Liver (tissue), 9 donors: ENCODE results near the gene TMEM182. TPM values are rescaled to one million over a fixed set of nuclear protein-coding genes. Genes with fewer than 3 reads are reported as not detected.

ENCODE experiments used
- DNase-seq: peaks from one replicate; pipeline ENCODE4 v3.0.0-alpha.2; 2017; ENCODE audit warnings: low spot score
- H3K27ac ChIP-seq, 2 donors: one replicate each; pipeline ENCODE4 v1.7.0; 2013; ENCODE audit warnings: inconsistent platforms in 2 of 2, low read length in 2 of 2, control low read depth in 1 of 2, low read depth in 1 of 2, mild to moderate bottlenecking in 1 of 2
- H3K27me3 ChIP-seq, 4 donors: one replicate each; pipeline versions ENCODE4 v1.6.1 to v1.7.0; 2013; ENCODE audit warnings: low read length in 3 of 4, inconsistent platforms in 1 of 4, mild to moderate bottlenecking in 1 of 4, moderate library complexity in 1 of 4; ENCODE audit not compliant: control insufficient read depth in 4 of 4, insufficient read depth in 4 of 4
- H3K36me3 ChIP-seq, 4 donors: one replicate each; pipeline versions ENCODE4 v1.6.1 to v1.7.0; 2013; ENCODE audit warnings: low read length in 3 of 4, mild to moderate bottlenecking in 3 of 4, low read depth in 1 of 4, moderate library complexity in 1 of 4; ENCODE audit not compliant: control insufficient read depth in 4 of 4, insufficient read depth in 3 of 4
- H3K4me1 ChIP-seq, 4 donors: one replicate each; pipeline versions ENCODE4 v1.6.1 to v1.7.0; 2013; ENCODE audit warnings: low read length in 3 of 4, mild to moderate bottlenecking in 3 of 4, moderate library complexity in 1 of 4; ENCODE audit not compliant: control insufficient read depth in 4 of 4, insufficient read depth in 4 of 4
- H3K4me3 ChIP-seq, 3 donors: one replicate each; pipeline versions ENCODE4 v1.6.1 to v1.7.0; 2013; ENCODE audit warnings: low read length in 3 of 3, control low read depth in 1 of 3, low read depth in 1 of 3, mild to moderate bottlenecking in 1 of 3
- H3K9ac ChIP-seq, 2 donors: one replicate each; pipeline ENCODE4 v1.7.0; 2013; ENCODE audit warnings: low read length in 2 of 2, mild to moderate bottlenecking in 2 of 2, moderate library complexity in 2 of 2, control low read depth in 1 of 2, low read depth in 1 of 2
- H3K9me3 ChIP-seq, 4 donors: one replicate each; pipeline versions ENCODE4 v1.6.1 to v1.7.0; 2013; ENCODE audit warnings: low read length in 3 of 4; ENCODE audit not compliant: control insufficient read depth in 4 of 4
- ATF3 ChIP-seq: IDR thresholded peaks from 2 replicates; pipeline ENCODE4 v1.6.1; 2016; ENCODE audit warnings: antibody characterized with exemption
- EGR1 ChIP-seq, 2 donors: IDR thresholded peaks; 2 replicates each; pipeline ENCODE4 v1.6.1; 2016 to 2018; ENCODE audit warnings: antibody characterized with exemption in 2 of 2, low read depth in 2 of 2
- FOXA1 ChIP-seq: IDR thresholded peaks from 2 replicates; pipeline ENCODE4 v1.6.1; 2016; ENCODE audit warnings: antibody characterized with exemption
- HNF4A ChIP-seq, 2 donors: conservative IDR thresholded peaks; 2 replicates each; pipeline ENCODE4 v1.6.1; 2016; ENCODE audit warnings: antibody characterized with exemption in 2 of 2, mild to moderate bottlenecking in 2 of 2
- NR2F2 ChIP-seq: IDR thresholded peaks from 2 replicates; pipeline ENCODE4 v1.6.1; 2016; ENCODE audit warnings: antibody characterized with exemption
- RAD21 ChIP-seq, 2 donors: IDR thresholded peaks; 2 replicates each; pipeline ENCODE4 v1.6.1; 2016; ENCODE audit warnings: antibody characterized with exemption in 2 of 2, mild to moderate bottlenecking in 2 of 2
- REST ChIP-seq: IDR thresholded peaks from 2 replicates; pipeline ENCODE4 v1.6.1; 2016; ENCODE audit warnings: antibody characterized with exemption, mild to moderate bottlenecking
- RXRA ChIP-seq, 2 donors: IDR thresholded peaks; 2 replicates each; pipeline ENCODE4 v1.6.1; 2017 to 2018; ENCODE audit warnings: antibody characterized with exemption in 2 of 2, mild to moderate bottlenecking in 1 of 2
- TAF1 ChIP-seq: conservative IDR thresholded peaks from 2 replicates; pipeline ENCODE4 v1.6.1; 2016; ENCODE audit warnings: antibody characterized with exemption, mild to moderate bottlenecking
- WGBS: extraction: QIAGEN DNeasy Blood & Tissue Kit; methylation state at CpG from one replicate; pipeline ENCODE4 v1.1.7; 2013; 5-methylcytosine and 5-hydroxymethylcytosine counted together
- polyA plus RNA-seq, 2 donors: library from polyadenylated mRNA; stranded (reverse) in 1 of 2; unstranded in 1 of 2; fragments of 200-250 nt in 1 of 2; fragments of >200 nt in 1 of 2; fragmentation: Nextera tagmentation in 1 of 2; extraction: Ambion mirVana in 1 of 2; gene quantifications; one replicate each; pipeline versions ENCODE4 v1.2.1 to v1.2.3, GENCODE V29; 2013 to 2015
- total RNA-seq, 2 donors: library from RNA; depleted of rRNA; stranded (reverse); fragments of >200 nt; gene quantifications; one replicate each; pipeline ENCODE4 v1.2.3, GENCODE V29; 2014
- TF ChIP-seq, protein P1 (sequence below): IDR thresholded peaks from 2 replicates; pipeline ENCODE4 v1.6.1; 2016; ENCODE audit warnings: antibody characterized with exemption
- TF ChIP-seq, protein P2 (sequence below): IDR thresholded peaks from 2 replicates; pipeline ENCODE4 v1.6.1; 2016; ENCODE audit warnings: antibody characterized with exemption
- donor health status: healthy.
- donor health status: healthy.
- donor health status: healthy.
- donor health status: healthy.
- donor health status: healthy.

Gene TMEM182
- total and polyA plus RNA-seq, 4 donors: 2.8 to 12.5 (median 5.1) TPM

- 95% methylated on average over 2 of the region's 2 CpGs for WGBS
- no peak for TF ChIP-seq ATF3
- TF ChIP-seq NR2F2: no peak
- no peak for TF ChIP-seq TAF1
- TF ChIP-seq, protein P1, sequence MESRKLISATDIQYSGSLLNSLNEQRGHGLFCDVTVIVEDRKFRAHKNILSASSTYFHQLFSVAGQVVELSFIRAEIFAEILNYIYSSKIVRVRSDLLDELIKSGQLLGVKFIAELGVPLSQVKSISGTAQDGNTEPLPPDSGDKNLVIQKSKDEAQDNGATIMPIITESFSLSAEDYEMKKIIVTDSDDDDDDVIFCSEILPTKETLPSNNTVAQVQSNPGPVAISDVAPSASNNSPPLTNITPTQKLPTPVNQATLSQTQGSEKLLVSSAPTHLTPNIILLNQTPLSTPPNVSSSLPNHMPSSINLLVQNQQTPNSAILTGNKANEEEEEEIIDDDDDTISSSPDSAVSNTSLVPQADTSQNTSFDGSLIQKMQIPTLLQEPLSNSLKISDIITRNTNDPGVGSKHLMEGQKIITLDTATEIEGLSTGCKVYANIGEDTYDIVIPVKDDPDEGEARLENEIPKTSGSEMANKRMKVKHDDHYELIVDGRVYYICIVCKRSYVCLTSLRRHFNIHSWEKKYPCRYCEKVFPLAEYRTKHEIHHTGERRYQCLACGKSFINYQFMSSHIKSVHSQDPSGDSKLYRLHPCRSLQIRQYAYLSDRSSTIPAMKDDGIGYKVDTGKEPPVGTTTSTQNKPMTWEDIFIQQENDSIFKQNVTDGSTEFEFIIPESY: no peak
- TF ChIP-seq, protein P2, sequence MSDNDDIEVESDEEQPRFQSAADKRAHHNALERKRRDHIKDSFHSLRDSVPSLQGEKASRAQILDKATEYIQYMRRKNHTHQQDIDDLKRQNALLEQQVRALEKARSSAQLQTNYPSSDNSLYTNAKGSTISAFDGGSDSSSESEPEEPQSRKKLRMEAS: no peak
- no peak for TF ChIP-seq RXRA (IDR thresholded peaks at IDR 0.05)
- TF ChIP-seq REST: no peak
- TF ChIP-seq FOXA1: no peak
- no peak for TF ChIP-seq HNF4A (conservative IDR thresholded peaks at IDR 0.05)
- peak overlapping the region in 1 of 3 donors; percentile 6 for H3K4me3 ChIP-seq
- no peaks in the 10 kb centered on the region for H3K27me3 ChIP-seq
- H3K27ac ChIP-seq: no peak overlapping the region
- no peaks in the 10 kb centered on the region for H3K36me3 ChIP-seq
- H3K4me1 ChIP-seq: peaks cover 11 to 50% (median 34%) of the 10 kb centered on the region in 4 donors
- no peak overlapping the region for H3K9ac ChIP-seq
- no peak for DNase-seq
- peaks cover 0 to 15% (median 2%) of the 10 kb centered on the region in 4 donors for H3K9me3 ChIP-seq
Measured at GRCh38 chr2:102798181-102798580, 36.4 kb downstream of the TMEM182 start.

DNA sequence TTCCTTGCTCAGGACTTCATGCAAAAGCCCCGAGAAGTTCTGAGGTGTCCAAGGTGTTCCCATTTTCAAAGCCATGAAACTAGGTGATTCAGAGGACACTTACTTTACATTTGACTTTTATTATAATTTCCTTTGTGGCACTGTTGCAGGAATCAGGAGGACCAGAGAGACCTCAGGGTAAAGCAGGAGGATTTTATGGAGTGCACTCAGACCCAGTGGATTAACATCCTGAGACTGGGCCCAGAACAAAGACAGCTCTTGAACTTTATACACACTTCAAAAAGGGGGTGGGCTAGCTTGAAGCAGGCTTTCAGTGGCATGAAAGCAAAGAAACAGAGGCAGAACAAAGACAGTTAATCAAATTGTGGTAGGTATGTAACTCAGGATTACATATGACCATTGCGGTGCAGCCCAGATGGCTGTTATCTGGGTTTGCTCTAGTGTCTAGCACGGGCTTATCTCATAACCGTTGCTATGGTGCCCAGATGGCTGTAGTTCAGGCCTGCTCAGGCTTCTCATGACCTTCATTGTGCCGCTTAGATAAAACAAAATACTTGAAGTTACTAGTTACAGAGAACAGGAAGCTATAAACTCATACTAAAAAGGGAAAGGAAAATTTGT is 39.4 kb downstream of the TMEM182 start:
- DNase-seq: no peak

More for the DNA sequence above, 39.4 kb downstream of the TMEM182 start:
- Histone ChIP-seq H3K27me3 (no peaks in the 10 kb centered on the region), H3K9me3 (peaks cover 0 to 15% (median 2%) of the 10 kb centered on the region in 4 donors), H3K4me3 (no peak overlapping the region), H3K36me3 (no peaks in the 10 kb centered on the region), H3K9ac (peak overlapping the region in 1 of 2 donors; percentile 1), H3K4me1 (peaks cover 11 to 48% (median 33%) of the 10 kb centered on the region in 4 donors), H3K27ac (peak overlapping the region; percentile 86 to 97)
- TF ChIP-seq RXRA (IDR thresholded peaks at IDR 0.05) (no peak), ATF3 (no peak), EGR1 (IDR thresholded peaks at IDR 0.05; ENCODE audit: low read depth in 2 of 2) (no peak), RAD21 (IDR thresholded peaks at IDR 0.05) (no peak), FOXA1 (no peak), REST (peak; percentile 7)
- TF ChIP-seq, protein P2: no peak
- WGBS: 54% methylated on average over 5 of the region's 5 CpGs
